IPS DF 6.9 (cell line): Measurements from ENCODE around the gene GRIK4.
"Not testable (repeated sequence)": the region's sequence is repeated elsewhere in the genome, so short reads cannot be mapped to it uniquely, and the experiment has no call there.

Experiments
- DNase-seq: peaks from one replicate; pipeline ENCODE4 v3.0.0-alpha.2; 2013; ENCODE audit warnings: low read depth, low spot score
- H3K27ac ChIP-seq: one replicate; pipeline ENCODE4 v1.5.1; 2013; ENCODE audit warnings: low read length, control low read depth
- H3K27me3 ChIP-seq: 2 replicates; pipeline ENCODE4 v1.6.1; 2013; ENCODE audit warnings: mild to moderate bottlenecking, low read length; ENCODE audit not compliant: control insufficient read depth, insufficient read depth
- H3K36me3 ChIP-seq: 2 replicates; pipeline ENCODE4 v1.6.1; 2013; ENCODE audit warnings: low read length; ENCODE audit not compliant: control insufficient read depth, insufficient read depth
- H3K4me1 ChIP-seq: 2 replicates; pipeline ENCODE4 v1.6.1; 2013; ENCODE audit warnings: low read length; ENCODE audit not compliant: control insufficient read depth, insufficient read depth
- H3K4me3 ChIP-seq: 2 replicates; pipeline ENCODE4 v1.5.1; 2013; ENCODE audit warnings: mild to moderate bottlenecking, low read length
- H3K9me3 ChIP-seq: 2 replicates; pipeline ENCODE4 v1.6.1; 2013; ENCODE audit warnings: low read length, inconsistent platforms; ENCODE audit not compliant: control insufficient read depth, insufficient read depth
- WGBS: extraction: QIAGEN DNeasy Blood & Tissue Kit; methylation state at CpG from one replicate; pipeline ENCODE4 v1.1.7; 2013; ENCODE audit warnings: mixed read lengths, missing lambda C conversion rate; ENCODE audit not compliant: insufficient read length, insufficient coverage; 5-methylcytosine and 5-hydroxymethylcytosine counted together

Gene GRIK4

GRCh38 chr11:121004206-121004840 is 492.8 kb downstream of the GRIK4 start:
- Histone ChIP-seq H3K36me3 (no peaks in the 10 kb centered on the region), H3K9me3 (no peaks in the 10 kb centered on the region), H3K27me3 (no peaks in the 10 kb centered on the region), H3K4me1 (no peaks in the 10 kb centered on the region), H3K27ac (no peak overlapping the region), H3K4me3 (no peak overlapping the region)
- no CpG with 5 or more reads among the region's 4 CpGs for WGBS
- DNase-seq: no peak

GRCh38 chr11:121006922-121007321 is 495.4 kb downstream of the GRIK4 start:
- DNase-seq: no peak
- no peaks in the 10 kb centered on the region for H3K4me1 ChIP-seq
- no peaks in the 10 kb centered on the region for H3K27me3 ChIP-seq
- no peak overlapping the region for H3K4me3 ChIP-seq
- no peaks in the 10 kb centered on the region for H3K36me3 ChIP-seq
- H3K9me3 ChIP-seq: no peaks in the 10 kb centered on the region
- no CpG with 5 or more reads among the region's 1 CpG for WGBS
- no peak overlapping the region for H3K27ac ChIP-seq

GRCh38 chr11:121008551-121008950 is 497.0 kb downstream of the GRIK4 start:
- Histone ChIP-seq H3K4me3 (no peak overlapping the region), H3K27ac (no peak overlapping the region), H3K36me3 (no peaks in the 10 kb centered on the region), H3K9me3 (no peaks in the 10 kb centered on the region), H3K27me3 (no peaks in the 10 kb centered on the region), H3K4me1 (no peaks in the 10 kb centered on the region)
- no peak for DNase-seq

GRCh38 chr11:121012091-121012490 is 500.5 kb downstream of the GRIK4 start:
- Histone ChIP-seq H3K4me1 (no peaks in the 10 kb centered on the region), H3K27ac (no peak overlapping the region), H3K9me3 (no peaks in the 10 kb centered on the region), H3K36me3 (no peaks in the 10 kb centered on the region), H3K27me3 (no peaks in the 10 kb centered on the region; the same call in 1 of the 2 replicates), H3K4me3 (no peak overlapping the region)
- DNase-seq: no peak
- no CpG with 5 or more reads among the region's 1 CpG for WGBS

GRCh38 chr11:121018746-121019145 is 507.2 kb downstream of the GRIK4 start:
- no CpG with 5 or more reads among the region's 1 CpG for WGBS
- Histone ChIP-seq H3K4me3 (no peak overlapping the region), H3K36me3 (no peaks in the 10 kb centered on the region), H3K9me3 (no peaks in the 10 kb centered on the region), H3K27me3 (no peaks in the 10 kb centered on the region; the same call in 1 of the 2 replicates), H3K27ac (no peak overlapping the region), H3K4me1 (no peaks in the 10 kb centered on the region)
- no peak for DNase-seq

GRCh38 chr11:121021718-121022117 is 510.2 kb downstream of the GRIK4 start:
- not testable (repeated sequence) for H3K27me3 ChIP-seq, H3K4me3 ChIP-seq, DNase-seq, H3K36me3 ChIP-seq, H3K27ac ChIP-seq, H3K9me3 ChIP-seq, H3K4me1 ChIP-seq
- no CpG with 5 or more reads among the region's 36 CpGs for WGBS

GRCh38 chr11:121023848-121024751 is 512.6 kb downstream of the GRIK4 start, which contains the start of gene TBCEL:
TSS of gene TBCEL (plus strand) at chr11:121024102. CDS start at chr11:121045691, 21,589 bp downstream.
- WGBS: no CpG with 5 or more reads among the region's 54 CpGs
- H3K9me3 ChIP-seq: no peaks in the 10 kb centered on the region
- DNase-seq: peak; percentile 47
- H3K27me3 ChIP-seq: no peaks in the 10 kb centered on the region
- peak within 1 kb of the TSS; percentile 62 for H3K4me3 ChIP-seq
- 0 out of 2 replicates have a peak, but pooled peaks cover 3% of the 10 kb centered on the region for H3K4me1 ChIP-seq
- H3K27ac ChIP-seq: no peak within 1 kb of the TSS
- H3K36me3 ChIP-seq: no peaks in the 10 kb centered on the region

- WGBS: no CpG with 5 or more reads among the region's 3 CpGs
- no peak for DNase-seq
- H3K4me3 ChIP-seq: peak overlapping the region; percentile 62; the same call in 1 of the 2 replicates
- no peaks in the 10 kb centered on the region for H3K27me3 ChIP-seq
- 0 out of 2 replicates have a peak, but pooled peaks cover 3% of the 10 kb centered on the region for H3K4me1 ChIP-seq
- H3K36me3 ChIP-seq: no peaks in the 10 kb centered on the region
- no peaks in the 10 kb centered on the region for H3K9me3 ChIP-seq
- no peak overlapping the region for H3K27ac ChIP-seq
Observed at GRCh38 chr11:121024989-121025388, 513.4 kb downstream of the GRIK4 start.

GRCh38 chr11:121029153-121029552 is 517.6 kb downstream of the GRIK4 start:
- no CpG with 5 or more reads among the region's 2 CpGs for WGBS
- Histone ChIP-seq H3K9me3 (no peaks in the 10 kb centered on the region), H3K36me3 (no peaks in the 10 kb centered on the region), H3K4me3 (no peak overlapping the region), H3K27me3 (no peaks in the 10 kb centered on the region), H3K27ac (no peak overlapping the region), H3K4me1 (0 out of 2 replicates have a peak, but pooled peaks cover 3% of the 10 kb centered on the region)
- DNase-seq: no peak

GRCh38 chr11:121029813-121030445 is 518.4 kb downstream of the GRIK4 start:
- Histone ChIP-seq H3K9me3 (no peaks in the 10 kb centered on the region), H3K4me3 (no peak overlapping the region), H3K4me1 (no peaks in the 10 kb centered on the region), H3K27ac (no peak overlapping the region), H3K36me3 (no peaks in the 10 kb centered on the region), H3K27me3 (no peaks in the 10 kb centered on the region)
- DNase-seq: no peak
- WGBS: no CpG with 5 or more reads among the region's 3 CpGs
